Psoas muscle (tissue), 8 donors: ENCODE results near the gene PRM1. TPM values are rescaled to one million over a fixed set of nuclear protein-coding genes. Genes with fewer than 3 reads are reported as not detected.

Source experiments
- ATAC-seq, 4 donors: fragments of 200-7000 bp; cut with Tn5 transposase; one replicate each; pipeline ENCODE4 v1.9.1; 2020; ENCODE audit warnings: moderate library complexity in 3 of 4, mild to moderate bottlenecking in 2 of 4
- DNase-seq, 2 donors: peaks; one replicate each; pipeline ENCODE4 v3.0.0-alpha.2; 2020
- H3K27ac ChIP-seq: fragments of 200-600 bp; one replicate; pipeline ENCODE4 v1.8.0; 2022
- H3K27me3 ChIP-seq, 3 donors: fragments of 200-600 bp in 1 of 3; one replicate each; pipeline versions ENCODE4 v1.6.1 to v1.8.0; 2013 to 2022; ENCODE audit warnings: low read length in 2 of 3, mild to moderate bottlenecking in 2 of 3, moderate library complexity in 1 of 3; ENCODE audit not compliant: insufficient read depth in 3 of 3
- H3K36me3 ChIP-seq, 2 donors: fragments of 200-600 bp in 1 of 2; one replicate each; pipeline versions ENCODE4 v1.6.1 to v1.8.0; 2013 to 2022; ENCODE audit warnings: low read depth in 1 of 2, mild to moderate bottlenecking in 1 of 2, moderate library complexity in 1 of 2; ENCODE audit not compliant: insufficient read depth in 1 of 2
- H3K4me1 ChIP-seq: fragments of 200-600 bp; one replicate; pipeline ENCODE4 v1.8.0; 2022
- H3K4me3 ChIP-seq: fragments of 200-600 bp; one replicate; pipeline ENCODE4 v1.8.0; 2022; ENCODE audit warnings: mild to moderate bottlenecking
- H3K9me3 ChIP-seq: fragments of 200-600 bp; one replicate; pipeline ENCODE4 v1.8.0; 2022
- WGBS, 3 donors: extraction: QIAGEN DNeasy Blood & Tissue Kit; methylation state at CpG; one replicate each; pipeline versions ENCODE4 v1.1.6 to v1.1.7; 2013; 5-methylcytosine and 5-hydroxymethylcytosine counted together
- intact Hi-C, 2 donors: fragments of 100-400 bp; cut with DNase I; formaldehyde crosslinking; loops; one replicate each; pipeline versions ENCODE4 v1.11.0 to v1.14.2; 2022
- polyA plus RNA-seq, 3 donors: library from polyadenylated mRNA; stranded (reverse); fragments of 200-250 nt; gene quantifications; one replicate each; pipeline ENCODE4 v1.2.3, GENCODE V29; 2013
- total RNA-seq, 4 donors: library from RNA; stranded (reverse); fragmentation: NEBNext Ultra II Directional in 2 of 4; extraction: Animal tissue kit (Norgen Biotek cat#: 25700) in 2 of 4; gene quantifications; one replicate each; pipeline versions ENCODE4 v1.2.1 to v1.2.4, GENCODE V29; 2021 to 2023
- TF ChIP-seq, protein P1 (sequence below): fragments of 200-600 bp; IDR thresholded peaks from one replicate; pipeline ENCODE4 v1.8.0; 2022; ENCODE audit warnings: antibody characterized with exemption
- donor health status: healthy with polysubstance abuse.
- donor health status: DM: no; HTN: no; CAD: no; lungs with moderate emphysema.
- donor health status: Bipolar disorder and iron deficiency.
- donor health status: healthy.
- donor health status: DM: yes; HTN: yes; CAD: no.
- donor health status: DM: no; HTN: no; CAD: no.
- donor health status: DM: no; HTN: no; CAD: no.
- donor health status: DM: yes; HTN: yes; CAD: no.

Gene PRM1
- total and polyA plus RNA-seq, 7 donors: not detected

DNA sequence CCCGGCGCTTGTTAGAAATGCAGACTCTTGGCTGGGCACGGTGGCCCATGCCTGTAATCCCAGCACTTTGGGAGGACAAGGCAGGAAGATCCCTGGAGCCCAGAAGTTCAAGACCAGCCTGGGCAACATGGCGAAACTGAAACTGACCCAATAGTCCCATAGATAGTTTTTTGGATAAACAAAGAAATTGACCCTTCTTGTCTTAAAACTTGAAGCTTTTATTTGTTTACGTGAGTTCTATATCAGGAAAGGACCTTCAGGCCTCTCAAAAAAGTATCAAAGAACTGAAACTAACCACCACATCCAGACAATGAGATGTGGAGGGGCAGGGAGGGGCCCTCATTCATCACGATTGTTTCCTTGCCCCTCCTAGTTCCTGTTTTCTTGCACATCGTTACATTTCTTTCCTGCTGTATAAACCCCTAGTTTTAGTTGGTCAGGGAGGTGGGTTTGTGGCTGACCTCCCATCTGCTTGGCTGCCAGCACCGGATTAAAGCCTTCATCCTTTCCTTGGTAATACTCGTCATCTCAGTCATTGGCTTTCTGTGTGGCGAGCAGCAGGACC, 29.9 kb upstream of the PRM1 start:
- no peak overlapping the region for H3K27ac ChIP-seq
- H3K9me3 ChIP-seq: no peaks in the 10 kb centered on the region
- H3K27me3 ChIP-seq: peaks cover 0 to 6% (median 0%) of the 10 kb centered on the region in 3 donors
- H3K4me3 ChIP-seq: no peak overlapping the region
- no peaks in the 10 kb centered on the region for H3K36me3 ChIP-seq
- intact Hi-C loops: no loop called here
- TF ChIP-seq, protein P1, sequence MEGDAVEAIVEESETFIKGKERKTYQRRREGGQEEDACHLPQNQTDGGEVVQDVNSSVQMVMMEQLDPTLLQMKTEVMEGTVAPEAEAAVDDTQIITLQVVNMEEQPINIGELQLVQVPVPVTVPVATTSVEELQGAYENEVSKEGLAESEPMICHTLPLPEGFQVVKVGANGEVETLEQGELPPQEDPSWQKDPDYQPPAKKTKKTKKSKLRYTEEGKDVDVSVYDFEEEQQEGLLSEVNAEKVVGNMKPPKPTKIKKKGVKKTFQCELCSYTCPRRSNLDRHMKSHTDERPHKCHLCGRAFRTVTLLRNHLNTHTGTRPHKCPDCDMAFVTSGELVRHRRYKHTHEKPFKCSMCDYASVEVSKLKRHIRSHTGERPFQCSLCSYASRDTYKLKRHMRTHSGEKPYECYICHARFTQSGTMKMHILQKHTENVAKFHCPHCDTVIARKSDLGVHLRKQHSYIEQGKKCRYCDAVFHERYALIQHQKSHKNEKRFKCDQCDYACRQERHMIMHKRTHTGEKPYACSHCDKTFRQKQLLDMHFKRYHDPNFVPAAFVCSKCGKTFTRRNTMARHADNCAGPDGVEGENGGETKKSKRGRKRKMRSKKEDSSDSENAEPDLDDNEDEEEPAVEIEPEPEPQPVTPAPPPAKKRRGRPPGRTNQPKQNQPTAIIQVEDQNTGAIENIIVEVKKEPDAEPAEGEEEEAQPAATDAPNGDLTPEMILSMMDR: no peak
- DNase-seq (no peak), ATAC-seq (no peak)
- 75 to 80% (median 77%) methylated on average over 10 of the region's 10 CpGs for WGBS, 3 donors
- H3K4me1 ChIP-seq: no peaks in the 10 kb centered on the region

DNA sequence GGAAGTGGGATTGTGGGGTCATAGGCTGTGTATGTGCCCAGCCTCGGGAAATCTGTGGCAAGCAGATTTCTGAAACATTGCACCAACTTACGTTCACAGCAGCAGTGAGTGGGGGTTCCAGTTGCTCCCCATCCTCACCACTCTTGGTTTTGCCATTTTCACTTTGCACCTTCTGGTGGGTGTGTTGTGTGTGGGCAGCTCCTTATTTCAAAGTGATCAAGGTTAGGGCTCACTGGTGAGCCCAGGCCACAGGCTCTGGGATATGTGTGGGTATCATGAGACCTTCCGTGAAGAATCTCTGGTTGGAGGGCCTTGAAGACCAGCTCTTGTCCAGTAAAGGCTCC, 29.5 kb upstream of the PRM1 start:
- no peak for ATAC-seq
- TF ChIP-seq, protein P1: no peak
- intact Hi-C loops: no loop called here
- H3K27ac ChIP-seq: no peak overlapping the region
- peaks cover 0 to 1% (median 0%) of the 10 kb centered on the region in 3 donors for H3K27me3 ChIP-seq
- DNase-seq: no peak
- H3K9me3 ChIP-seq: no peaks in the 10 kb centered on the region
- 90 to 94% (median 92%) methylated on average over 3 of the region's 3 CpGs for WGBS, 3 donors
- no peak overlapping the region for H3K4me3 ChIP-seq
- H3K4me1 ChIP-seq: no peaks in the 10 kb centered on the region
- no peaks in the 10 kb centered on the region for H3K36me3 ChIP-seq

DNA sequence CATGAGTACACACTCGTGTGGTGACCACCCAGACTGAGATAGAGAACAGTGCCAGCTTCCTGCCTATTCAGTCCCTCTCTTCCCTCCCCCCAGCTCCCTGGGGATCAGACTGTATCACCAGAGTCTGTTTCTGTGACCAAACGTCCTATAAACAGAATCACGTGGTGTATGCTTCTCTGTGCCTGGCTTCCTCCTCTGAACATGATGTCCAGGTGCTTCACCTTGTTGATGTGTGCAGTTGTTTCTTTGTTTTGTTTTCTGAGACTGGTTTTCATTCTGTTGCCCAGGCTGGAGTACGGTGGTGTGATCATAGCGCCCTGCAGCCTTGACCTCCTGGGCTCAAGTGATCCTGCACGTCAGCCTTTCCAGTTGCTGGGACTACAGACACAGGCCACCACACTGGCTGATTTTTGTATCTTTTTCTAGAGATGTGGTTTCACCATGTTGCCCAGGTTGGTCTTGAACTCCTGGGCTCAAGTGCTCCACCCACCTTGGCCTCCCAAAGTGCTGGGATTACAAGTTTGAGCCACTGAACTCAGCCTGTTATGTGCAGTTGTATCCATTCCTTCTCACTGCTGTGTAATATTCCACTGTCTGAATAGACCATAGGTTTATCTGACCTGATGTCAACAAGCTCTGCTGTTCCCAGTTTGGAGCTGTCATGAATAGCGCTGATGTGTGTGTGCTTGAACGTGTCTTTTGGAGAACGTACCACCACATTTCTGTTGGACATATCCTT, 28.9 kb upstream of the PRM1 start:
- 61 to 62% (median 62%) methylated on average over 9 of the region's 9 CpGs for WGBS, 3 donors
- intact Hi-C loops: no loop called here
- no peaks in the 10 kb centered on the region for H3K36me3 ChIP-seq
- no peaks in the 10 kb centered on the region for H3K9me3 ChIP-seq
- no peak overlapping the region for H3K27ac ChIP-seq
- TF ChIP-seq, protein P1: no peak
- H3K4me1 ChIP-seq: no peaks in the 10 kb centered on the region
- DNase-seq: no peak
- H3K27me3 ChIP-seq: no peaks in the 10 kb centered on the region
- no peak overlapping the region for H3K4me3 ChIP-seq
- no peak for ATAC-seq

DNA sequence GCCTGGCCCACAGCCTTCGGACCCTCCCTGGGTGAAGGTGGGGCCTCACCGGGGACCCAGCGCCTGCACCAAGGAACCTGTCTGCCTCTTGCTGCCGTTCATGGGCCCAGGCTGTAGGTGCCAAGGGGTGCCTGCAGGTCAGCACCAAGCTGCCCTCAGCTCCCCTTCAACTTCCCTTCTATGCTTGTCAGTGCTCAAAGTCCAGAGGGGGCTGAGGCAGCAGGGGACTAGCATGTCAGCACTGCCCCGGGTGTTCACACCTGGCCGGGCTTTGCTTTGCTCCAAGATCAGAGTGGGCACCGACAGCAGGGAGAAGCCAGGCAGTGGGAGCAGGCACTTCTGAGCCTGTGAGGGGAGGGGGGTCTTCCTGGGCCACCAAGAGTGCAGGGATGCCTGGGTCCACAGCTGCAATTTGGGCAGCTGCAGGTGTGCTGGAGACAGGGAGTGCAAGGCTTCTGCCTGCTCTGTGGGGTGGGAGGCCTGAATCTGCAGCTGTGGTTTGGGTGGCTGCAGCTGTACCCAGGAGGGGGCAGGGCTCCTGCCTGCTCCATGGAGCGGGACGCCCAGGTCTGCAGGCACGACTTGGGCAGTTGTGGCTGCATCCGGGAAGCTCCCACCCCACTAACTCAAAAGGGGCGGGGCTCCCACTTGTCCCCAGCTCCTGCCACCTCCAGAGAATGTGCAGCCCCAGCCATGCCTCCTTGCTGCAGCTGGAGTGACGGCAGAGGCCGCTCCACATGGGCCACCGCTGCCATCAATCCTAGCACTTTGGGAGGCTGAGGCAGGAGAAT, 27.6 kb upstream of the PRM1 start:
- TF ChIP-seq, protein P1: no peak
- H3K4me1 ChIP-seq: no peaks in the 10 kb centered on the region
- H3K27me3 ChIP-seq: no peaks in the 10 kb centered on the region
- H3K9me3 ChIP-seq: no peaks in the 10 kb centered on the region
- no peak overlapping the region for H3K27ac ChIP-seq
- ATAC-seq: no peak
- H3K4me3 ChIP-seq: no peak overlapping the region
- H3K36me3 ChIP-seq: no peaks in the 10 kb centered on the region
- WGBS, 3 donors: 49 to 55% (median 53%) methylated on average over 15 of the region's 15 CpGs
- DNase-seq: no peak
- intact Hi-C loops: no loop called here
